H9 (cell line): ENCODE results near the gene DUSP16. TPM values are rescaled to one million over a fixed set of nuclear protein-coding genes. Genes with fewer than 3 reads are reported as not detected.

Source experiments
- DNase-seq: peaks from one replicate; pipeline ENCODE4 v3.0.0-alpha.2; 2017
- H2AFZ ChIP-seq: one replicate; pipeline ENCODE4 v1.6.1; 2013; ENCODE audit warnings: mild to moderate bottlenecking, low read length, control low read depth, moderate library complexity
- H2AK5ac ChIP-seq: 2 replicates; pipeline ENCODE4 v1.6.1; 2013; ENCODE audit warnings: low read length, control low read depth, mixed read lengths; ENCODE audit not compliant: insufficient read length
- H2BK120ac ChIP-seq: one replicate; pipeline ENCODE4 v1.6.1; 2013; ENCODE audit warnings: low read depth, mild to moderate bottlenecking, low read length, control low read depth, inconsistent platforms; ENCODE audit not compliant: poor library complexity, severe bottlenecking
- H2BK12ac ChIP-seq: 2 replicates; pipeline ENCODE4 v1.6.1; 2013; ENCODE audit warnings: low read length, control low read depth, mixed read lengths, low read depth; ENCODE audit not compliant: insufficient read length
- H2BK15ac ChIP-seq: 2 replicates; pipeline ENCODE4 v1.6.1; 2013; ENCODE audit warnings: low read depth, low read length, control low read depth
- H2BK20ac ChIP-seq: one replicate; pipeline ENCODE4 v1.6.1; 2013; ENCODE audit warnings: low read depth, mild to moderate bottlenecking, low read length, control low read depth, inconsistent platforms; ENCODE audit not compliant: poor library complexity, severe bottlenecking
- H2BK5ac ChIP-seq: 2 replicates; pipeline ENCODE4 v1.6.1; 2013; ENCODE audit warnings: low read length, control low read depth, mixed read lengths; ENCODE audit not compliant: insufficient read length
- H3K14ac ChIP-seq: 2 replicates; pipeline ENCODE4 v1.6.1; 2013; ENCODE audit warnings: low read length, control low read depth; ENCODE audit not compliant: insufficient read depth
- H3K18ac ChIP-seq: 2 replicates; pipeline ENCODE4 v1.6.1; 2013; ENCODE audit warnings: low read depth, mild to moderate bottlenecking, mixed read lengths, low read length, control low read depth; ENCODE audit not compliant: insufficient read length
- H3K23ac ChIP-seq: 2 replicates; pipeline ENCODE4 v1.6.1; 2013; ENCODE audit warnings: low read length, control low read depth, mixed read lengths, low read depth; ENCODE audit not compliant: insufficient read length
- H3K23me2 ChIP-seq: 2 replicates; pipeline ENCODE4 v1.6.1; 2013; ENCODE audit warnings: low read depth, mild to moderate bottlenecking, mixed read lengths, low read length, control low read depth; ENCODE audit not compliant: insufficient read length, poor library complexity, severe bottlenecking
- H3K27ac ChIP-seq: 2 replicates; pipeline ENCODE4 v1.5.1; 2013; ENCODE audit warnings: low read length, control low read depth, mixed read lengths, low read depth; ENCODE audit not compliant: insufficient read length
- H3K27me3 ChIP-seq: 2 replicates; pipeline ENCODE4 v1.6.1; 2013; ENCODE audit warnings: low read length, control low read depth, inconsistent platforms; ENCODE audit not compliant: insufficient read depth
- H3K4ac ChIP-seq: 2 replicates; pipeline ENCODE4 v1.6.1; 2013; ENCODE audit warnings: low read depth, mild to moderate bottlenecking, control low read depth, inconsistent platforms, low read length, moderate library complexity
- H3K4me1 ChIP-seq: 2 replicates; pipeline ENCODE4 v1.6.1; 2013; ENCODE audit warnings: low read length, control low read depth, inconsistent platforms; ENCODE audit not compliant: insufficient read depth
- H3K4me2 ChIP-seq: 2 replicates; pipeline ENCODE4 v1.6.1; 2013; ENCODE audit warnings: low read length, control low read depth, mixed read lengths; ENCODE audit not compliant: insufficient read length, insufficient read depth
- H3K56ac ChIP-seq: 2 replicates; pipeline ENCODE4 v1.6.1; 2013; ENCODE audit warnings: low read depth, mild to moderate bottlenecking, mixed read lengths, low read length, control low read depth; ENCODE audit not compliant: insufficient read length
- H3K79me1 ChIP-seq: 2 replicates; pipeline ENCODE4 v1.6.1; 2013; ENCODE audit warnings: low read depth, mild to moderate bottlenecking, moderate library complexity, low read length, control low read depth, inconsistent platforms; ENCODE audit not compliant: insufficient read depth, poor library complexity, severe bottlenecking
- H3K79me2 ChIP-seq: 2 replicates; pipeline ENCODE4 v1.6.1; 2013; ENCODE audit warnings: low read length, control low read depth, inconsistent platforms; ENCODE audit not compliant: insufficient read depth
- H3K9ac ChIP-seq: 2 replicates; pipeline ENCODE4 v1.6.1; 2013; ENCODE audit warnings: low read length, control low read depth, mixed read lengths; ENCODE audit not compliant: insufficient read length; ENCODE audit errors: extremely low read depth
- H3K9me3 ChIP-seq: one replicate; pipeline ENCODE4 v1.6.1; 2013; ENCODE audit warnings: low read depth, low read length, inconsistent platforms; ENCODE audit not compliant: control insufficient read depth
- H3T11ph ChIP-seq: one replicate; pipeline ENCODE4 v1.6.1; 2013; ENCODE audit warnings: mild to moderate bottlenecking, low read length, control low read depth, inconsistent platforms
- H4K20me1 ChIP-seq: one replicate; pipeline ENCODE4 v1.6.1; 2013; ENCODE audit not compliant: control insufficient read depth, insufficient read length, insufficient read depth
- H4K5ac ChIP-seq: 2 replicates; pipeline ENCODE4 v1.6.1; 2013; ENCODE audit warnings: low read depth, mild to moderate bottlenecking, mixed read lengths, low read length, control low read depth; ENCODE audit not compliant: insufficient read length
- H4K8ac ChIP-seq: replicated peaks from 2 replicates; pipeline ENCODE4 v1.6.1; 2013; ENCODE audit warnings: low read length, control low read depth, mixed read lengths, low read depth; ENCODE audit not compliant: insufficient read length
- H4K91ac ChIP-seq: 2 replicates; pipeline ENCODE4 v1.6.1; 2013; ENCODE audit warnings: low read depth, mild to moderate bottlenecking, moderate library complexity, mixed read lengths, low read length, control low read depth; ENCODE audit not compliant: insufficient read length
- H3K27ac Mint-ChIP-seq, 3 experiments: 2 replicates in 2 of 3; 3 replicates in 1 of 3; pipeline ENCODE4 v1.8.0; 2020 to 2021; ENCODE audit warnings: mixed read lengths in 3 of 3, mild to moderate bottlenecking in 1 of 3, moderate library complexity in 1 of 3
- H3K27me3 Mint-ChIP-seq: 2 replicates; pipeline ENCODE4 v1.8.0; 2021; ENCODE audit warnings: low read depth, mild to moderate bottlenecking, moderate library complexity, mixed read lengths
- H3K36me3 Mint-ChIP-seq, 3 experiments: 2 replicates in 2 of 3; 3 replicates in 1 of 3; pipeline ENCODE4 v1.8.0; 2020 to 2021; ENCODE audit warnings: low read depth in 3 of 3, mixed read lengths in 3 of 3; ENCODE audit not compliant: insufficient read depth in 1 of 3
- H3K4me1 Mint-ChIP-seq, 2 experiments: 2 replicates each; pipeline ENCODE4 v1.8.0; 2020; ENCODE audit warnings: mixed read lengths in 2 of 2
- H3K4me3 Mint-ChIP-seq, 2 experiments: 2 replicates in 1 of 2; 3 replicates in 1 of 2; pipeline ENCODE4 v1.8.0; 2020 to 2021; ENCODE audit warnings: mild to moderate bottlenecking in 2 of 2, mixed read lengths in 2 of 2, moderate library complexity in 1 of 2
- H3K9me3 Mint-ChIP-seq, 2 experiments: 2 replicates in 1 of 2; 3 replicates in 1 of 2; pipeline ENCODE4 v1.8.0; 2020; ENCODE audit warnings: mild to moderate bottlenecking in 2 of 2, mixed read lengths in 2 of 2, moderate library complexity in 1 of 2
- WGBS: extraction: QIAGEN DNeasy Blood & Tissue Kit; methylation state at CpG from one replicate; pipeline ENCODE4 v1.1.7; 2013; ENCODE audit warnings: missing lambda C conversion rate, low lambda C conversion rate, mixed read lengths; ENCODE audit not compliant: insufficient read length; ENCODE audit errors: extremely low coverage; 5-methylcytosine and 5-hydroxymethylcytosine counted together
- total RNA-seq: library from RNA; stranded (reverse); gene quantifications from 2 replicates; pipeline ENCODE4 v1.2.1, GENCODE V29; 2021
- TF ChIP-seq, protein P1 (sequence below): fragments of 200-600 bp; sonication (generic); conservative IDR thresholded peaks from 3 replicates; pipeline ENCODE4 v1.8.0; 2021; ENCODE audit warnings: antibody characterized with exemption, mild to moderate bottlenecking

Gene DUSP16
- total RNA-seq, 1 experiment from 2014 or later = 64.0 TPM

- TF ChIP-seq, protein P1, sequence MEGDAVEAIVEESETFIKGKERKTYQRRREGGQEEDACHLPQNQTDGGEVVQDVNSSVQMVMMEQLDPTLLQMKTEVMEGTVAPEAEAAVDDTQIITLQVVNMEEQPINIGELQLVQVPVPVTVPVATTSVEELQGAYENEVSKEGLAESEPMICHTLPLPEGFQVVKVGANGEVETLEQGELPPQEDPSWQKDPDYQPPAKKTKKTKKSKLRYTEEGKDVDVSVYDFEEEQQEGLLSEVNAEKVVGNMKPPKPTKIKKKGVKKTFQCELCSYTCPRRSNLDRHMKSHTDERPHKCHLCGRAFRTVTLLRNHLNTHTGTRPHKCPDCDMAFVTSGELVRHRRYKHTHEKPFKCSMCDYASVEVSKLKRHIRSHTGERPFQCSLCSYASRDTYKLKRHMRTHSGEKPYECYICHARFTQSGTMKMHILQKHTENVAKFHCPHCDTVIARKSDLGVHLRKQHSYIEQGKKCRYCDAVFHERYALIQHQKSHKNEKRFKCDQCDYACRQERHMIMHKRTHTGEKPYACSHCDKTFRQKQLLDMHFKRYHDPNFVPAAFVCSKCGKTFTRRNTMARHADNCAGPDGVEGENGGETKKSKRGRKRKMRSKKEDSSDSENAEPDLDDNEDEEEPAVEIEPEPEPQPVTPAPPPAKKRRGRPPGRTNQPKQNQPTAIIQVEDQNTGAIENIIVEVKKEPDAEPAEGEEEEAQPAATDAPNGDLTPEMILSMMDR = no peak
- H3K14ac ChIP-seq = no peak overlapping the region
- H3K4me1 Mint-ChIP-seq = peaks cover 34 to 41% of the 10 kb centered on the region in 2 experiments
- H3K27me3 Mint-ChIP-seq = no peaks in the 10 kb centered on the region
- WGBS = no CpG with 5 or more reads among the region's 2 CpGs
- no peak overlapping the region for H3K18ac ChIP-seq
- no peaks in the 10 kb centered on the region; the same call in 1 of the 2 replicates for H3K79me2 ChIP-seq
- no peak overlapping the region for H3K27ac Mint-ChIP-seq
- no peak overlapping the region for H4K91ac ChIP-seq
- H3K56ac ChIP-seq = no peak overlapping the region
- H2AFZ ChIP-seq = no peak overlapping the region
- no peaks in the 10 kb centered on the region for H3K9me3 ChIP-seq
- no peak overlapping the region for H3T11ph ChIP-seq
- H2BK120ac ChIP-seq = no peak overlapping the region
- no peak overlapping the region for H2BK12ac ChIP-seq
- no peaks in the 10 kb centered on the region; the same call in 1 of the 2 replicates for H3K27me3 ChIP-seq
- no peak overlapping the region for H3K4me3 Mint-ChIP-seq
- no peak overlapping the region for H3K4ac ChIP-seq
- no peaks in the 10 kb centered on the region; the same call in 1 of the 2 replicates for H3K4me1 ChIP-seq
- H4K20me1 ChIP-seq = no peaks in the 10 kb centered on the region
- DNase-seq = no peak
- no peak overlapping the region for H3K4me2 ChIP-seq
- H2BK5ac ChIP-seq = no peak overlapping the region
- H2BK15ac ChIP-seq = no peak overlapping the region
- no peak overlapping the region for H3K23ac ChIP-seq
- H3K9me3 Mint-ChIP-seq = no peaks in the 10 kb centered on the region
- H3K79me1 ChIP-seq = peaks cover 4% of the 10 kb centered on the region
- H2BK20ac ChIP-seq = no peak overlapping the region
- H2AK5ac ChIP-seq = no peak overlapping the region
- no peak overlapping the region for H4K5ac ChIP-seq
- H4K8ac ChIP-seq = no peak overlapping the region
- no peaks in the 10 kb centered on the region for H3K23me2 ChIP-seq
- H3K9ac ChIP-seq = no peak overlapping the region
- H3K27ac ChIP-seq = no peak overlapping the region
- peaks cover 0 to 17% (median 15%) of the 10 kb centered on the region in 3 experiments; a peak in 6 of 7 replicates for H3K36me3 Mint-ChIP-seq
These were observed 25.2 kb downstream of the DUSP16 start for GRCh38 chr12:12537421-12537820.
